ENCODE data around the gene PHRF1.

GRCh38 chr11:656426-656825 lies 80.2 kb downstream of the PHRF1 start:
- TF ChIP-seq CTCF (IDR thresholded peaks at IDR 0.05) (no peak), POLR2A (IDR thresholded peaks at IDR 0.05) (no peak), EP300 (IDR thresholded peaks at IDR 0.05) (no peak), POLR2AphosphoS5 (IDR thresholded peaks at IDR 0.05) (no peak)

Measured in upper lobe of left lung (tissue), 4 donors.